Choroid plexus epithelial cell (primary cell): ENCODE results near the gene UTRN.

Experiments
- DNase-seq: peaks from one replicate; pipeline ENCODE4 v3.0.0-alpha.2; 2010; ENCODE audit warnings: low read depth
- H3K4me3 ChIP-seq: 2 replicates; pipeline ENCODE4 v1.5.1; 2011; ENCODE audit warnings: low read depth, mild to moderate bottlenecking, control low read depth, low read length, moderate library complexity
- CTCF ChIP-seq: conservative IDR thresholded peaks from 2 replicates; pipeline ENCODE4 v1.5.1; 2011; ENCODE audit warnings: low read depth, mild to moderate bottlenecking, control low read depth, inconsistent platforms, low read length, moderate library complexity

UTRN gene

GRCh38 chr6:144334150-144334708 lies 49.1 kb downstream of the UTRN start:
- TF ChIP-seq CTCF, result no peak
- no peak overlapping the region for H3K4me3 ChIP-seq
- DNase-seq, result no peak
